GM12872 (cell line): Measurements from ENCODE around the gene NR2C2.

ENCODE experiments used
- TF ChIP-seq, protein P1 (sequence below): IDR thresholded peaks from 3 replicates; pipeline ENCODE4 v1.5.1; 2011; ENCODE audit warnings: low read depth, mild to moderate bottlenecking, low read length, moderate library complexity; ENCODE audit not compliant: insufficient read depth

Gene NR2C2

DNA sequence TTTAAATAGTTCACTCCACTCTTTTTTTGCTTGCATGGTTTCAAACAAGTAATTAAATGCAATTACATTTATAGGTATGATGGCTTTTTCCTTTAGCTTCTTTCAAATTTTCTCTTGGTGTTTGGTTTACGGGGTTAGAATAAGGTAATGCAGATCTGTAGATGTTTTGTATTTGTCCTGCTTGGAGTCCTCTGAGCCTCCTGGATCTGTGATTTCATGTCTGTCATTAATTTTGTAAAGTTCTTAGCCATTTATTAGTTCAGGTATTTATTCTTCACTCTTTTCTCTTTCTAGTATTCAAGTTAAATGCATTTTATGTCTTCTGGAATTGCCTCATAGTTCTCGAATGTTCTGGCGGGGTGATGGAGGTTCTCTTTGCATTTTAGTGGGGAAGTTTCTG, 119.1 kb downstream of the NR2C2 start:
- TF ChIP-seq, protein P1, sequence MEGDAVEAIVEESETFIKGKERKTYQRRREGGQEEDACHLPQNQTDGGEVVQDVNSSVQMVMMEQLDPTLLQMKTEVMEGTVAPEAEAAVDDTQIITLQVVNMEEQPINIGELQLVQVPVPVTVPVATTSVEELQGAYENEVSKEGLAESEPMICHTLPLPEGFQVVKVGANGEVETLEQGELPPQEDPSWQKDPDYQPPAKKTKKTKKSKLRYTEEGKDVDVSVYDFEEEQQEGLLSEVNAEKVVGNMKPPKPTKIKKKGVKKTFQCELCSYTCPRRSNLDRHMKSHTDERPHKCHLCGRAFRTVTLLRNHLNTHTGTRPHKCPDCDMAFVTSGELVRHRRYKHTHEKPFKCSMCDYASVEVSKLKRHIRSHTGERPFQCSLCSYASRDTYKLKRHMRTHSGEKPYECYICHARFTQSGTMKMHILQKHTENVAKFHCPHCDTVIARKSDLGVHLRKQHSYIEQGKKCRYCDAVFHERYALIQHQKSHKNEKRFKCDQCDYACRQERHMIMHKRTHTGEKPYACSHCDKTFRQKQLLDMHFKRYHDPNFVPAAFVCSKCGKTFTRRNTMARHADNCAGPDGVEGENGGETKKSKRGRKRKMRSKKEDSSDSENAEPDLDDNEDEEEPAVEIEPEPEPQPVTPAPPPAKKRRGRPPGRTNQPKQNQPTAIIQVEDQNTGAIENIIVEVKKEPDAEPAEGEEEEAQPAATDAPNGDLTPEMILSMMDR: no peak

DNA sequence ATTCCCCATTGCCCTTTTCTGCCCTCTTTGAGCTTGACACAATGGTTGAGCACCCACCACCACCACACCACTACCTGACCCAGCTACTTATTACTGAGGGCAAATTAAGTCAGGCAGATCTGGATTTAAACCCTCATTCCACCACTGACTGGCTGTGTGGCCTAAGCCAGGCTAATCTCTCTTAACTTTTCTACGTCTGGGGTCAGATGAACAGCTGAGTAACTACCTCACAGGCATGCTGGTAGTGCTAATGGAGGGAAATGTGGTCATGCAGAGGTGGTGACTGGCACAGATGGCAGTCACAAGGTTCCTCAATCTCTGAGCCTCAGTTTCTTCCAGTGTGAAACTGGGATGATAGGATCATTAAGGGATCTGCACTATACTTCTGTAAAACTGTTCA, 122.1 kb downstream of the NR2C2 start:
- TF ChIP-seq, protein P1: no peak

DNA sequence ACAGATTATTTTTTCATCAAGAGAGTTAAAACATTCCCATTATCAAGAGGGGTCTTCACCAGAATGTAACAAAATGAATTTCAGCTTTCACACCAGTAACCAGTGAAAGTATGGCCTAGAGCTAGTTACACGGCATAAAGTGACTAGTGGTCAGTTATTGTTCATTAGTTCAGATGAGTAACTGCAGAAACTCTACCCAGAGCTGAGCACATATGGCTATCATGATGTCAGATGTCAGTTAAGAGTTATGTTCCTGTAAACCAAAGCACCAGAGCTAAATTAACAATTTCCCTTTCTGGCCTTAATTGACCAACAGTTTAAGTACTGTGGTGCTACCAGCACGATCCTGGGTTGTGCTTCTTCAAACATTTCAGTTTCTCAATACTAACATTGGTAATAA, 124.3 kb downstream of the NR2C2 start:
- TF ChIP-seq, protein P1: no peak

DNA sequence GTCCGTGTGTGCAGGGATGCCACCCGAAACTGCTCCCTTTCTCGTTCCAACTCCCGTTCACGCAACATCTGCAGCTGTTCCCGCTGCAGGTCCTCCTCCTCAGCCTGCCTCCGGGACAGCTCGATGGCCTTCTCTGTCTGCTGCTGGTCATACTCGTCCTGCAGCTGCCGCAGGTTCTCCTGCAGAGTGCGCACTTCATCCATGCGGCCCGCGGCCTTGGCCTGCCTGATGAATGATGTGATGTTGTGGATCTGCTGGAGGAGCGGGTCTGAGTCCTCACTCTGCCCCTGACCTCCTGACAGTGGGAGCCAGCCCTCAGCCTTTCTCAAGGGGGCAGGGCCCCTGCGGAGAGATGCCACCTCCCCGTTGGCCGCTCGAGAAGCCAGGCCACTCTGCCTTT, 127.1 kb downstream of the NR2C2 start:
- TF ChIP-seq, protein P1: no peak

DNA sequence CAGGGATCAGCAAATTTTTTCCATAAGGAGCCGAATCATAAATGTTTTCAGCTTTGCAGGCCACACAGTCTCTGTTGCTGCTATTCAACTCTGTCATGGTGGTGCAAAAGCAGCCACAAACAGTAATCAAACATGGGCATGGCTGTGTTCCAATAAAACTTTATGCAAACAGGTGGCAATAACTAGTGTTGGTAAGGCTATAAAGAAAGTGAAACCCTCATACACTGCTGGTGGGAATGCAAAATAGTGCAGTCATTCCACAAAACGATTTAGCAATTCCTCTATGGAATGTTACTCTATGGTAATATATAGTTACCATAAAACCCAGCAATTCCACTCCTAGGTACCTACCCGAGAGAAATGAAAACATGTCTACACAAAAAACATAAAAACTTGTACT, 131.7 kb downstream of the NR2C2 start:
- TF ChIP-seq, protein P1: no peak

DNA sequence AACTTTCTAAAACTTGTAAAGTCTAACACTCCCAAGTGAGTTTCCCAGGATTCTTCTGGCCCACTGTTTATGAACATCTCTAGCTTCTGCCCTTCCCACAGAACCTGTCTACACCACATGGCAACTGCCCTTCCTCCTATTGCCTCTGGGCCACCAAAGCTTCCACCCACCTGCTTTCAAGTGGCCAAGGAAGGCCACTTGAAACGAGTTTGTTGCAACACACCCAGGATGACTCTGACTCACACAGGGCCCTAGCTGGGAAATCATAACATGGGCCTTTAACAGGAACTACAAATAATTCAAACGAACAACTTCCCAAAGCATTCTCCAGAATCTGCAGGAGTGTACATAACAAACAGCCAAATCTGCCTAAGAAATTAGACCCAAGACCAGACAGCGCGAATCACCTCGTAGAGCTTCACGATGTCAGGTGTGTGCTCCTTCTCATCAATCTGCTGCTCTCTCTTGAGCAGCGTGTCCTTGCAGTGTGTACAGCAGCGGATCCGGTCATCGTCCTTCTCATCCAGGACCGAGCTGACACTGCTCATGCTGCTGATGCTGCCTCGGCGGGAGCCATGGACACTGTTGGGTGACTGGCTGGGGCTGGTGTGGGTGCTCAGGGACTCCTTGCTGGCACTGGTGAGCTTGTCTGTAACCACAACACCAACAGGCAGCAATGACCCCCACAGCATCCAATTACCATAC, 134.7 kb downstream of the NR2C2 start:
- TF ChIP-seq, protein P1: no peak

DNA sequence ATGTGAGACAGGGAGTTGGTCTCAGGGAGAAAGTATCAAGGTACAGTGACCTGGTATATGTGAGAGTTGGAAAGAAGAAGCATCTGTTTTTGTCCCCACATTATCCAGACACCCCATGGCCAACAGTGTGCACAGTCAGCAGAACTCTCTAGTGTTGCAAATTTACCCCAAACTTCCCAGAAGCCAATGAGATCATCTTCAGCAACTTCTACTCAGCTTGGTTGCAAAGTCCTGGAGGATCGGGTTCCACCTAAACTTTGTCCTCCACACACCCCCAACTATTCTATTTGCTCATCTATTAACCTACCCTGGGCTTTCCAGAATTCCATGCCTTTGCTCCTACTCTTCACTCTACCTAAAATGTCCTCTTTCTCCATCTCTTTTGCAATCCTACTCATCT, 135.9 kb downstream of the NR2C2 start:
- TF ChIP-seq, protein P1: no peak
